Smooth muscle cell (in vitro differentiated cells): Measurements from ENCODE around the gene GPRASP3. TPM values are rescaled to one million over a fixed set of nuclear protein-coding genes. Genes with fewer than 3 reads are reported as not detected.

Experiments used
- DNase-seq: peaks from one replicate; lab custom pipeline; 2025; ENCODE audit not compliant: unreplicated experiment; lab: John Stamatoyannopoulos, UW
- H2AFZ ChIP-seq: fragments of 200-600 bp; sonication (generic); 2 replicates; pipeline ENCODE4 v1.6.0; 2016; ENCODE audit warnings: antibody characterized with exemption, low read depth, mild to moderate bottlenecking
- H3F3A ChIP-seq: fragments of 200-600 bp; sonication (generic); 2 replicates; pipeline ENCODE4 v1.6.0; 2017; ENCODE audit warnings: antibody characterized with exemption, low read depth
- H3K27ac ChIP-seq: fragments of 200-600 bp; sonication (generic); 2 replicates; pipeline ENCODE4 v1.5.1; 2016; ENCODE audit warnings: low read depth, mild to moderate bottlenecking
- H3K27me3 ChIP-seq: fragments of 200-600 bp; sonication (generic); 2 replicates; pipeline ENCODE4 v1.6.1; 2016; ENCODE audit warnings: low read depth, mild to moderate bottlenecking
- H3K36me3 ChIP-seq: fragments of 200-600 bp; sonication (generic); 2 replicates; pipeline ENCODE4 v1.5.1; 2016; ENCODE audit warnings: low read depth
- H3K4me1 ChIP-seq: fragments of 200-600 bp; sonication (generic); 2 replicates; pipeline ENCODE4 v1.5.1; 2016; ENCODE audit warnings: low read depth
- H3K4me2 ChIP-seq: fragments of 200-600 bp; sonication (generic); 2 replicates; pipeline ENCODE4 v1.6.0; 2016; ENCODE audit warnings: mild to moderate bottlenecking
- H3K4me3 ChIP-seq: fragments of 200-600 bp; sonication (generic); 2 replicates; pipeline ENCODE4 v1.5.1; 2016; ENCODE audit warnings: mild to moderate bottlenecking
- H3K79me2 ChIP-seq: fragments of 200-600 bp; sonication (generic); 2 replicates; pipeline ENCODE4 v1.6.0; 2016; ENCODE audit warnings: low read depth, mild to moderate bottlenecking
- H3K9ac ChIP-seq: fragments of 200-600 bp; sonication (generic); 2 replicates; pipeline ENCODE4 v1.6.0; 2016; ENCODE audit warnings: low read depth
- H3K9me3 ChIP-seq: fragments of 200-600 bp; sonication (generic); replicated peaks from 2 replicates; pipeline ENCODE4 v1.5.1; 2016; ENCODE audit warnings: low read depth
- H4K20me1 ChIP-seq: fragments of 200-600 bp; sonication (generic); 2 replicates; pipeline ENCODE4 v1.6.0; 2016; ENCODE audit warnings: low read depth
- CTCF ChIP-seq: fragments of 200-600 bp; sonication (generic); IDR thresholded peaks from 2 replicates; pipeline ENCODE4 v1.5.1; 2017; ENCODE audit warnings: borderline replicate concordance, mild to moderate bottlenecking, antibody characterized with exemption; ENCODE audit not compliant: insufficient read depth, poor library complexity, severe bottlenecking
- WGBS: methylation state at CpG from one replicate; pipeline ENCODE4 v1.1.7; 2016; ENCODE audit warnings: low lambda C conversion rate; 5-methylcytosine and 5-hydroxymethylcytosine counted together
- polyA plus RNA-seq: library from polyadenylated mRNA; unstranded; fragments of >200 nt; fragmentation: Nextera tagmentation; extraction: Ambion mirVana; gene quantifications from 2 replicates; pipeline ENCODE4 v1.2.1, GENCODE V29; 2016
- total RNA-seq: library from RNA; depleted of rRNA; stranded (reverse); fragments of >200 nt; gene quantifications from 2 replicates; pipeline ENCODE4 v1.2.3, GENCODE V29; 2014

The GPRASP3 gene
- total and polyA plus RNA-seq, 2 experiments from 2014 or later, result 2.0 to 3.2 TPM

DNA sequence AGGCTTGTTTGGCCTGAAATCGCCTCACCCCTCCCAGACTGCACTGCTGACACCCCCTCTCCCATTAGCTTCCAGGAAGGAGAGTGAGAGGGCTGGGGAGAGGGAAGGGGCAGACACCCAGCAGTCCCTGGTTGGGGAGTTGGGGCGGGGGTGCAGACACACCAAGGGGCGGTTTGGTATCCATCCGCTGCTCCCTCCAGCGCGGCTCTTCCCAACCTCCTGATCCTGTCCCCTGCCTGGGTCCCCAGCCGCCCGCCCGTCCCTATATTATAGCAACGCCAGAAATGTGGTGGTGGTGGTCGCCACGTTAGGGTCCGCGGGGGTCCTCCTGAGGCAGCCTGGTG, 24.9 kb downstream of the GPRASP3 start:
- H3F3A ChIP-seq, result no peaks in the 10 kb centered on the region
- no peak overlapping the region for H3K9ac ChIP-seq
- H3K4me2 ChIP-seq, result peak overlapping the region; percentile 84
- H2AFZ ChIP-seq, result no peak overlapping the region
- TF ChIP-seq CTCF, result no peak
- no peaks in the 10 kb centered on the region for H3K9me3 ChIP-seq
- H3K27ac ChIP-seq, result no peak overlapping the region
- peak overlapping the region; percentile 58 for H3K4me3 ChIP-seq
- H3K27me3 ChIP-seq, result no peaks in the 10 kb centered on the region
- H4K20me1 ChIP-seq, result no peaks in the 10 kb centered on the region
- no peaks in the 10 kb centered on the region for H3K79me2 ChIP-seq
- 33% methylated on average over 10 of the region's 14 CpGs for WGBS
- no peaks in the 10 kb centered on the region for H3K36me3 ChIP-seq
- H3K4me1 ChIP-seq, result no peaks in the 10 kb centered on the region
- no peak for DNase-seq

DNA sequence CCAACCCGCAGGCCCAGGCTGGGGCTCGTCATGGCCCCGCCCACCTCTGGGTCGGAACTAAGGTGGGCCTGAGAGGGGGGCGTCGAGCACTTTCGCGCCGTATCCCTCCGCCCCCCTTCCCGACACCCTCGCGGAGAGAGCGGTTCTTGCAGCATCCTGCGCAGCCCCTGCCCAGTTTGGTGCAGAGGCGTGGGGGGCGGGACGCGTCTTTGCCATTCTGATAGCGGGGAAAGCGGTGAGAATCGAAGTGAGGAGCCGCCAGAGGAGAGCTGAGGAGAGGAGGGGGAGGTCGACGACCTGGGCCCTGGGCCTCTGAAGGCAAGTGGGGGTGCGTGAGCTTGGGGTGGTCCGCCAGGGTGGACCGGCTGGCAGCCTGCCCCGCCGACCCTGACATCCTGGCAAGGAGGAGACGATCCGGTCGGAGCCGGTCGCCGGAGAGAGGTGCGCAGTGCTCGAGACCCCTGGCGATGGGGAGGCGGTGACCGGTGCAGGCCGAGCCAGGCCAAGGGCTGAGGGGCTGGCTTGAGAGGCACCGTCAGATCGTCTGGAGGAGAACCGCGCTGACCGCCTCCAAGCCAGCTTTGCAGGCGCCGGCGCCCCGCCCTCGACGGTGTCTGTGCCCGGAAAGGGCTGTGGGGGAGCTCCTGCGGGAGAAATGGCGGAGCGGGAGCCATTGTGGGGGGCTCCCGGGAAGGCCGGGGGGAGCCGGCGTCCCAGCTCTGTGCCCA, 25.5 kb downstream of the GPRASP3 start:
- Histone ChIP-seq H3K79me2 (no peaks in the 10 kb centered on the region), H3K9me3 (no peaks in the 10 kb centered on the region), H3K9ac (no peak overlapping the region), H4K20me1 (no peaks in the 10 kb centered on the region), H3K4me3 (peak overlapping the region; percentile 58), H3K36me3 (no peaks in the 10 kb centered on the region), H3K4me1 (no peaks in the 10 kb centered on the region), H3K4me2 (peak overlapping the region; percentile 84), H3F3A (no peaks in the 10 kb centered on the region), H3K27me3 (no peaks in the 10 kb centered on the region), H2AFZ (peak overlapping the region; percentile 82), H3K27ac (no peak overlapping the region)
- no peak for TF ChIP-seq CTCF
- 52% methylated on average over 45 of the region's 61 CpGs for WGBS
- peak; percentile 3 for DNase-seq

DNA sequence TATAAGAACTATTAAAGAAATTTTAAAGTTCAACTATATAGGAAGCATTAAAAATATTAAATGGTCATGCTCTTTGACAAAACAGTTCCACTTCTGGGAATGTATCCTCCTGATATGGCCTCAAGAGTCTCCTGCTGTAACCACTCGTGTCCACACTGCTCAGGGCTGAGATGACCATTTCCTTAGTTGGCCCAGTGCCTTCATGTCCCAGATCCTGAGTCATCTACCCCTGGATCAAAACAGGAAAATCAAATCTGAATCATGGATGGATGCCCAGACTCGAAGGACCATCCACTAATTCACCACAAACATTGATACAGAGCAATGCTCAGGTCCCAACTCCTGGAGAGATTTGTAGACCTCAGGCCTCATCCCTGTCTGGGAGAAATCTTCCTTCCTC, 44.7 kb downstream of the GPRASP3 start:
- WGBS, result 69% methylated on average over 2 of the region's 2 CpGs
- DNase-seq, result no peak
- no peak overlapping the region for H2AFZ ChIP-seq
- no peaks in the 10 kb centered on the region for H3K4me1 ChIP-seq
- no peak overlapping the region for H3K4me3 ChIP-seq
- no peaks in the 10 kb centered on the region for H3K9me3 ChIP-seq
- H4K20me1 ChIP-seq, result no peaks in the 10 kb centered on the region
- H3F3A ChIP-seq, result no peaks in the 10 kb centered on the region
- TF ChIP-seq CTCF, result no peak
- peaks cover 10% of the 10 kb centered on the region for H3K79me2 ChIP-seq
- H3K36me3 ChIP-seq, result no peaks in the 10 kb centered on the region
- H3K27ac ChIP-seq, result no peak overlapping the region
- H3K4me2 ChIP-seq, result no peak overlapping the region
- no peak overlapping the region for H3K9ac ChIP-seq
- H3K27me3 ChIP-seq, result no peaks in the 10 kb centered on the region

DNA sequence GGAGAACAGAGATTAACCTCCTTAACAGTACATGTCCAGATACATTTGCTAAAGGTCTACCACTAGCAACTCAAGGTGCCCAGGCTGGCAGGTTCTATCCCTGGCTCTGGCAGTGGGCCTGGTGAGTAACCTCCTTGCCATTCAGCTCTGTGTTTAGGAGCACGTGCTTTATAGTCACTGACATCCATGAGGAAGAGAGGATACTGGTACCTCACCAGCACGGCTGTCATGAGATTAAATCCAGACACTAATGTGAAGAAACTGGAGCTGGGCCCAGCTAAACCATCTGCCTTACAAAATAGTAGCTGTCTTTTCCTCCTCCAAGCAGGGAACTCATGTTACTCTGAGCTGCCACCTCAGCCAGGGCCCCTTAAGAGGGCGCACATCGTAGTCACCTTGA, 45.3 kb downstream of the GPRASP3 start:
- Histone ChIP-seq H3K27ac (no peak overlapping the region), H3K4me1 (no peaks in the 10 kb centered on the region), H3K9ac (no peak overlapping the region), H3K79me2 (peaks cover 11% of the 10 kb centered on the region), H3K27me3 (no peaks in the 10 kb centered on the region), H3F3A (no peaks in the 10 kb centered on the region), H3K9me3 (no peaks in the 10 kb centered on the region), H4K20me1 (no peaks in the 10 kb centered on the region), H3K4me3 (no peak overlapping the region), H3K36me3 (no peaks in the 10 kb centered on the region), H2AFZ (no peak overlapping the region), H3K4me2 (no peak overlapping the region)
- TF ChIP-seq CTCF, result no peak
- 68% methylated on average over 4 of the region's 4 CpGs for WGBS
- DNase-seq, result no peak
